Measurements from ENCODE around the gene ARHGEF35.

The ARHGEF35 gene

DNA sequence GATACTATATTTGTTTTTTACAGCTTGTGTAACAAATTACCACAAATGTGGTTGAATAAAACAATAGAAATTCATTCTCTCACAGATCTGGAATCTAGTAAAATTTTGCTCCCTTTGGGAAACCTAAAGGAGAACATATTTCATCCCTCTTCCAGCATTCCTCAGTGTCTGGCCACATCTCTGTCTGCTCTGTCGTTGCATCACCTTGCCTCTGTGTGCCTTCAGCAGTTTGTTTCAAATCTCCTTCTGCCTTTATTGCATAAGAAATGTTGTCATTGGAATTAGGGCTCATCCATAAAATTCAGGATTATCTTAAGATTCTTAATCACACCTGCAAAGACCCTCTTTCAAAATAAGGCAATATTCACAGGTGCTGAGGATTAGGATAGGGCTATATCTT, 58.1 kb downstream of the ARHGEF35 start:
- FAIRE-seq (no peak), DNase-seq (ENCODE audit: insufficient read length, low spot score) (no peak)
- no peak for TF ChIP-seq POU2F2 (IDR thresholded peaks at IDR 0.05; ENCODE audit: low read depth, low read length)
- no peak for TF ChIP-seq POLR2AphosphoS5 (IDR thresholded peaks at IDR 0.05; ENCODE audit: low read depth, low read length)

Measured in GM12891 (cell line).